ENCODE data around the gene TMCO2.

- TF ChIP-seq EZH2phosphoT487 (conservative IDR thresholded peaks at IDR 0.05; ENCODE audit: low read length) (no peak), CTCF (IDR thresholded peaks at IDR 0.05; ENCODE audit: insufficient read depth, low read length, poor library complexity, severe bottlenecking) (no peak)
Observed at GRCh38 chr1:40299366-40300248, 51.9 kb downstream of the TMCO2 start.
